SK-N-SH treated with all-trans-retinoic acid at 6 μM for 48 hours (cell line): ENCODE data around the gene ACP3.

Source experiments
- ATAC-seq: fragments of 200-7000 bp; cut with Tn5 transposase; 3 replicates; pipeline ENCODE4 v1.9.1; 2020; ENCODE audit warnings: mild to moderate bottlenecking, moderate library complexity
- ARNTL ChIP-seq: fragments of 450-650 bp; formaldehyde crosslinking; IDR thresholded peaks from 2 replicates; pipeline ENCODE4 v1.5.0; 2020; ENCODE audit warnings: low read depth, mild to moderate bottlenecking, moderate library complexity, borderline replicate concordance
- BACH2 ChIP-seq: fragments of 250-450 bp; sonication (Bioruptor Pico); IDR thresholded peaks from 2 replicates; pipeline ENCODE4 v1.9.0; 2021; ENCODE audit warnings: mild to moderate bottlenecking, borderline replicate concordance
- CREB5 ChIP-seq: fragments of 250-450 bp; sonication (Bioruptor Pico); IDR thresholded peaks from 2 replicates; pipeline ENCODE4 v1.5.1; 2020; ENCODE audit warnings: low read depth, mild to moderate bottlenecking, moderate library complexity
- CSDC2 ChIP-seq: fragments of 250-450 bp; sonication (Bioruptor Pico); IDR thresholded peaks from 2 replicates; pipeline ENCODE4 v1.5.0; 2020; ENCODE audit warnings: mild to moderate bottlenecking, moderate library complexity
- ISL1 ChIP-seq: fragments of 250-450 bp; sonication (Bioruptor Pico); IDR thresholded peaks from 2 replicates; pipeline ENCODE4 v2.1.2; 2022; ENCODE audit warnings: mild to moderate bottlenecking, moderate library complexity
- PATZ1 ChIP-seq: fragments of 250-450 bp; sonication (Bioruptor Pico); IDR thresholded peaks from 2 replicates; pipeline ENCODE4 v1.8.0; 2020; ENCODE audit warnings: mild to moderate bottlenecking, moderate library complexity, borderline replicate concordance
- PPARA ChIP-seq: fragments of 250-450 bp; sonication (Bioruptor Pico); IDR thresholded peaks from 2 replicates; pipeline ENCODE4 v1.5.0; 2020; ENCODE audit warnings: mild to moderate bottlenecking, borderline replicate concordance
- RARB ChIP-seq: fragments of 250-450 bp; sonication (Bioruptor Pico); IDR thresholded peaks from 2 replicates; pipeline ENCODE4 v1.8.0; 2021; ENCODE audit warnings: mild to moderate bottlenecking, moderate library complexity
- SNAI2 ChIP-seq: fragments of 250-450 bp; sonication (Bioruptor Pico); IDR thresholded peaks from 2 replicates; pipeline ENCODE4 v1.5.0; 2020; ENCODE audit warnings: mild to moderate bottlenecking, moderate library complexity
- TCF4 ChIP-seq: fragments of 250-450 bp; sonication (Bioruptor Pico); IDR thresholded peaks from 2 replicates; pipeline ENCODE4 v1.8.0; 2021; ENCODE audit warnings: mild to moderate bottlenecking, moderate library complexity, borderline replicate concordance
- TOX ChIP-seq: fragments of 250-450 bp; sonication (Bioruptor Pico); IDR thresholded peaks from 2 replicates; pipeline ENCODE4 v1.8.0; 2021; ENCODE audit warnings: mild to moderate bottlenecking, moderate library complexity, borderline replicate concordance
- ZFP3 ChIP-seq: fragments of 250-450 bp; sonication (Bioruptor Pico); IDR thresholded peaks from 2 replicates; pipeline ENCODE4 v1.5.0; 2020; ENCODE audit warnings: mild to moderate bottlenecking, moderate library complexity
- ZFP30 ChIP-seq: fragments of 450-650 bp; formaldehyde crosslinking; IDR thresholded peaks from 2 replicates; pipeline ENCODE4 v1.5.0; 2022; ENCODE audit warnings: mild to moderate bottlenecking, moderate library complexity
- ZNF565 ChIP-seq: fragments of 450-650 bp; formaldehyde crosslinking; conservative IDR thresholded peaks from 2 replicates; pipeline ENCODE4 v1.5.0; 2020; ENCODE audit warnings: low read depth, mild to moderate bottlenecking, moderate library complexity
- ZNF70 ChIP-seq: fragments of 450-650 bp; formaldehyde crosslinking; IDR thresholded peaks from 2 replicates; pipeline ENCODE4 v1.5.0; 2020; ENCODE audit warnings: mild to moderate bottlenecking, moderate library complexity
- ZNF8 ChIP-seq: fragments of 450-650 bp; formaldehyde crosslinking; IDR thresholded peaks from 2 replicates; pipeline ENCODE4 v1.5.0; 2020; ENCODE audit warnings: mild to moderate bottlenecking, moderate library complexity
- TF ChIP-seq, protein P1 (sequence below): fragments of 250-450 bp; sonication (Bioruptor Pico); IDR thresholded peaks from 2 replicates; pipeline ENCODE4 v1.5.0; 2020; ENCODE audit warnings: mild to moderate bottlenecking, moderate library complexity
- TF ChIP-seq, protein P2 (sequence below): fragments of 250-450 bp; sonication (Bioruptor Pico); IDR thresholded peaks from 2 replicates; pipeline ENCODE4 v1.8.0; 2021; ENCODE audit warnings: low read depth, mild to moderate bottlenecking, moderate library complexity, borderline replicate concordance

Gene ACP3

GRCh38 chr3:132318451-132318850, 1.2 kb downstream of the ACP3 start:
- TF ChIP-seq RARB (CRISPR knock-in tag) (no peak), ARNTL (CRISPR knock-in tag) (no peak), ZFP3 (CRISPR knock-in tag) (no peak), ZNF70 (CRISPR knock-in tag) (no peak), CREB5 (CRISPR knock-in tag) (no peak), ISL1 (CRISPR knock-in tag) (no peak), PPARA (CRISPR knock-in tag) (no peak), ZNF8 (CRISPR knock-in tag) (no peak)
- TF ChIP-seq, protein P1, sequence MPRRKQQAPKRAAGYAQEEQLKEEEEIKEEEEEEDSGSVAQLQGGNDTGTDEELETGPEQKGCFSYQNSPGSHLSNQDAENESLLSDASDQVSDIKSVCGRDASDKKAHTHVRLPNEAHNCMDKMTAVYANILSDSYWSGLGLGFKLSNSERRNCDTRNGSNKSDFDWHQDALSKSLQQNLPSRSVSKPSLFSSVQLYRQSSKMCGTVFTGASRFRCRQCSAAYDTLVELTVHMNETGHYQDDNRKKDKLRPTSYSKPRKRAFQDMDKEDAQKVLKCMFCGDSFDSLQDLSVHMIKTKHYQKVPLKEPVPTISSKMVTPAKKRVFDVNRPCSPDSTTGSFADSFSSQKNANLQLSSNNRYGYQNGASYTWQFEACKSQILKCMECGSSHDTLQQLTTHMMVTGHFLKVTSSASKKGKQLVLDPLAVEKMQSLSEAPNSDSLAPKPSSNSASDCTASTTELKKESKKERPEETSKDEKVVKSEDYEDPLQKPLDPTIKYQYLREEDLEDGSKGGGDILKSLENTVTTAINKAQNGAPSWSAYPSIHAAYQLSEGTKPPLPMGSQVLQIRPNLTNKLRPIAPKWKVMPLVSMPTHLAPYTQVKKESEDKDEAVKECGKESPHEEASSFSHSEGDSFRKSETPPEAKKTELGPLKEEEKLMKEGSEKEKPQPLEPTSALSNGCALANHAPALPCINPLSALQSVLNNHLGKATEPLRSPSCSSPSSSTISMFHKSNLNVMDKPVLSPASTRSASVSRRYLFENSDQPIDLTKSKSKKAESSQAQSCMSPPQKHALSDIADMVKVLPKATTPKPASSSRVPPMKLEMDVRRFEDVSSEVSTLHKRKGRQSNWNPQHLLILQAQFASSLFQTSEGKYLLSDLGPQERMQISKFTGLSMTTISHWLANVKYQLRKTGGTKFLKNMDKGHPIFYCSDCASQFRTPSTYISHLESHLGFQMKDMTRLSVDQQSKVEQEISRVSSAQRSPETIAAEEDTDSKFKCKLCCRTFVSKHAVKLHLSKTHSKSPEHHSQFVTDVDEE (CRISPR knock-in tag) = no peak
- no peak for ATAC-seq

- no peak for ATAC-seq
- TF ChIP-seq, protein P2, sequence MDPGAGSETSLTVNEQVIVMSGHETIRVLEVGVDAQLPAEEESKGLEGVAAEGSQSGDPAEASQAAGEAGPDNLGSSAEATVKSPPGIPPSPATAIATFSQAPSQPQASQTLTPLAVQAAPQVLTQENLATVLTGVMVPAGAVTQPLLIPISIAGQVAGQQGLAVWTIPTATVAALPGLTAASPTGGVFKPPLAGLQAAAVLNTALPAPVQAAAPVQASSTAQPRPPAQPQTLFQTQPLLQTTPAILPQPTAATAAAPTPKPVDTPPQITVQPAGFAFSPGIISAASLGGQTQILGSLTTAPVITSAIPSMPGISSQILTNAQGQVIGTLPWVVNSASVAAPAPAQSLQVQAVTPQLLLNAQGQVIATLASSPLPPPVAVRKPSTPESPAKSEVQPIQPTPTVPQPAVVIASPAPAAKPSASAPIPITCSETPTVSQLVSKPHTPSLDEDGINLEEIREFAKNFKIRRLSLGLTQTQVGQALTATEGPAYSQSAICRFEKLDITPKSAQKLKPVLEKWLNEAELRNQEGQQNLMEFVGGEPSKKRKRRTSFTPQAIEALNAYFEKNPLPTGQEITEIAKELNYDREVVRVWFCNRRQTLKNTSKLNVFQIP (CRISPR knock-in tag) = no peak
- TF ChIP-seq PPARA (CRISPR knock-in tag) (no peak), TOX (CRISPR knock-in tag) (no peak), BACH2 (CRISPR knock-in tag) (no peak), ISL1 (CRISPR knock-in tag) (no peak), CSDC2 (no peak), TCF4 (no peak), ZNF8 (CRISPR knock-in tag) (no peak), ZFP30 (CRISPR knock-in tag) (no peak), ZFP3 (CRISPR knock-in tag) (no peak), PATZ1 (CRISPR knock-in tag) (no peak), SNAI2 (CRISPR knock-in tag) (no peak), CREB5 (CRISPR knock-in tag) (no peak), ARNTL (CRISPR knock-in tag) (no peak), ZNF565 (CRISPR knock-in tag) (no peak)
- TF ChIP-seq, protein P1 (CRISPR knock-in tag) = no peak
These were observed 4.1 kb downstream of the ACP3 start for GRCh38 chr3:132321304-132321703.
